ENCODE measurements around the gene RSPH10B.
"Not testable (repeated sequence)": the region's sequence is repeated elsewhere in the genome, so short reads cannot be mapped to it uniquely, and the experiment has no call there.

The RSPH10B gene
- total RNA-seq = 0 to 0.39 (median 0.10) reads per million in 9 experiments

DNA sequence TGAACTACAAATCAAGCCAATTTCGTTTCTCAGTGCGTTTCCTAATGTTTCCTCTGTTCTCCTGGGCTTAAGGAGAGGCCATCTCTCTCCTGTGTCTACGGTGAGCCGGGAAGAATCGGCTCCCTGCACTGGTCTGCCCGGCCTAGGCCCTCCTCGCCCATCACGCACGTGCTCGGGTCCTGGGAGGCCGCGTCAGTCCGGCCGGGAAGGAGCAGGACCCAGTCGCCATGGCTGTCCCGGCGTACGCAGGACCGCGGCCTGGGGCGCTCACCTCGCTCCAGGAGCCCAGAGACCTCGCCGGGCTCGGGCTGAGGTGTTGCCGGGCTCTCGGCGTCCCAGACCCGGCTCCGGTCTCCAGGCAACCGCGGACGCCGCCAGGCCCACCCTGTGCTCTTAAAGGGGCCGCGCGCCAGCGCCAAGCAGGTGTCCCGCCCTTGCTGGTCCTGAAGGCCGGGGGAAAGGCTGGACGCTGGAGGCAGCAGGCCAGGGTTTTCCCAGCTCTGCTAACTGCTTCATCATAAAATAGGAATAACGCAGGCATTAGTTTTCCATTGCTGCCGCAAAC, at the start of gene RSPH10B:
TSS of gene RSPH10B (minus strand) at position 343 of the 565 bp plus-strand sequence. CDS start 3,573 bp downstream, outside the sequence.
- not testable (repeated sequence) for H3K4me1 Mint-ChIP-seq (ENCODE audit: low read depth in 2 of 2); ATAC-seq (replicated peaks); H3K9me3 Mint-ChIP-seq; H3K4me3 Mint-ChIP-seq; DNase-seq; H3K27ac Mint-ChIP-seq; H3K36me3 Mint-ChIP-seq (ENCODE audit: insufficient read depth); H3K27me3 Mint-ChIP-seq

- ATAC-seq (replicated peaks) (no peak), DNase-seq (no peak)
- Mint-ChIP-seq H3K27me3 (no peaks in the 10 kb centered on the region), H3K36me3 (ENCODE audit: insufficient read depth) (peaks cover 54% of the 10 kb centered on the region), H3K4me1 (ENCODE audit: low read depth in 2 of 2) (peaks cover 5% of the 10 kb centered on the region in 2 donors), H3K4me3 (no peak overlapping the region), H3K9me3 (no peaks in the 10 kb centered on the region), H3K27ac (no peak overlapping the region)
Observed at GRCh38 chr7:6016653-6016966, 46.1 kb upstream of the RSPH10B start.

GRCh38 chr7:6015917-6016652, 45.6 kb upstream of the RSPH10B start:
- no peak for ATAC-seq (replicated peaks)
- Mint-ChIP-seq H3K9me3 (no peaks in the 10 kb centered on the region), H3K27me3 (no peaks in the 10 kb centered on the region), H3K4me3 (no peak overlapping the region), H3K4me1 (ENCODE audit: low read depth in 2 of 2) (peaks cover 5 to 6% of the 10 kb centered on the region in 2 donors), H3K27ac (no peak overlapping the region), H3K36me3 (ENCODE audit: insufficient read depth) (peaks cover 51% of the 10 kb centered on the region)
- no peak for DNase-seq

- H3K27ac Mint-ChIP-seq = peak overlapping the region in 1 of 2 donors; percentile 77
- no peaks in the 10 kb centered on the region for H3K27me3 Mint-ChIP-seq
- peaks cover 11 to 17% of the 10 kb centered on the region in 2 donors for H3K4me1 Mint-ChIP-seq (ENCODE audit: low read depth in 2 of 2)
- DNase-seq (no peak), ATAC-seq (replicated peaks) (no peak)
- H3K36me3 Mint-ChIP-seq (ENCODE audit: insufficient read depth) = peaks cover 26% of the 10 kb centered on the region
- H3K4me3 Mint-ChIP-seq = no peak overlapping the region
- H3K9me3 Mint-ChIP-seq = no peaks in the 10 kb centered on the region
Observed at GRCh38 chr7:6012355-6013104, 42.0 kb upstream of the RSPH10B start.

GRCh38 chr7:6011541-6011940, 41.1 kb upstream of the RSPH10B start:
- no peaks in the 10 kb centered on the region for H3K27me3 Mint-ChIP-seq
- peaks cover 14 to 24% of the 10 kb centered on the region in 2 donors for H3K4me1 Mint-ChIP-seq (ENCODE audit: low read depth in 2 of 2)
- H3K9me3 Mint-ChIP-seq = no peaks in the 10 kb centered on the region
- H3K36me3 Mint-ChIP-seq (ENCODE audit: insufficient read depth) = peaks cover 20% of the 10 kb centered on the region
- no peak overlapping the region for H3K4me3 Mint-ChIP-seq
- DNase-seq = no peak
- ATAC-seq (replicated peaks) = no peak
- H3K27ac Mint-ChIP-seq = no peak overlapping the region

- peak overlapping the region; percentile 31 to 93 for H3K27ac Mint-ChIP-seq
- not testable (repeated sequence) for DNase-seq; ATAC-seq (replicated peaks); H3K9me3 Mint-ChIP-seq; H3K27me3 Mint-ChIP-seq
- peaks cover 14 to 24% of the 10 kb centered on the region in 2 donors for H3K4me1 Mint-ChIP-seq (ENCODE audit: low read depth in 2 of 2)
- peaks cover 16% of the 10 kb centered on the region for H3K36me3 Mint-ChIP-seq (ENCODE audit: insufficient read depth)
- peak overlapping the region; percentile 83 to 88 for H3K4me3 Mint-ChIP-seq
Observed at GRCh38 chr7:6010370-6010769, 39.9 kb upstream of the RSPH10B start.

DNA sequence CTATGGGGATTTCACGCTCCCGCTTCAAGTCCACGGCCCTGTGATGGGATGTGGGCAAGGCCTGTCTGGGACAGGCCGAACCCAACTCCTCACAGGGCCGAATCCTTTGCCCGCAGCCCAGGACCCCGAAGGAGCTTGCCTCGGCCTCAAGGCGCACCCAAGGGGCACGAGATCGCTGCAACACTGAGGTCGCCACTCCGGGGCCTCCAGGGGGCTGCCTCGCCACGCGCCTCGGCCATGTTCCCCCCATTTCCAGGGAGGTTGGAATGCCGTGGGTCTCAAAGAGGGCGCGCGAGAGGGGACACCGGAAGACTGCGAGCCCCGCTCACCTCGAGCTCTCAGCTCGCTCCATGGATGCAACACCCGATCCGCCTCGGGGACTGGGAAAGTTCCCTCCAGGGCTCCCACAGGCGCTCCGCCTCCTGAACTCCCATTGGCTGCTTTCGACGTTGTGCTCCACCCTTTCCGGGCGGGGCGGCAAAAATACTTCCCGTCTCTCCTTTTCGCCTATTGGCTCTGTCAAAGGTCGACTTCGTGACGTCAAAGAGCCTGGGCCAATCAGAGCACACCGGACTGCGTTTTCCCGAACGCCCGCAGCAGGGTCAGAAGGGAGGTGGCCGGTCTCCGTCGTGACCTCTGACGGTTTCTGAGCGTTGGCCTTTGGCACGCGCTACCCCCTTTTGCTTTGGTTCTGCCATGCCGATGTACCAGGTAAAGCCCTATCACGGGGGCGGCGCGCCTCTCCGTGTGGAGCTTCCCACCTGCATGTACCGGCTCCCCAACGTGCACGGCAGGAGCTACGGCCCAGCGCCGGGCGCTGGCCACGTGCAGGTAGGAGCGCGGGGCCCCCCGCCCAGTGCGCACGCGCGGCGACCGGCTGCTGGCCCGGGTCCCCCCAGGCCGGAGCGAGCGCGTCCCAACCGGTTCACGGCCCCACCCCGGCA, 38.5 kb upstream of the RSPH10B start, which contains the start of the genes AIMP2 and PMS2:
TSS of gene AIMP2 (plus strand) at position 605 of the 944 bp plus-strand sequence. CDS start at position 697, 92 bp downstream.
TSS of gene PMS2 (minus strand) at position 382 of the 944 bp plus-strand sequence. CDS start at position 352, 30 bp downstream.
- no peaks in the 10 kb centered on the region for H3K9me3 Mint-ChIP-seq
- H3K27me3 Mint-ChIP-seq = no peaks in the 10 kb centered on the region
- peaks cover 14 to 24% of the 10 kb centered on the region in 2 donors for H3K4me1 Mint-ChIP-seq (ENCODE audit: low read depth in 2 of 2)
- peaks cover 11% of the 10 kb centered on the region for H3K36me3 Mint-ChIP-seq (ENCODE audit: insufficient read depth)
- peak within 1 kb of the TSS; percentile 87 to 93 for H3K27ac Mint-ChIP-seq
- DNase-seq = peak; percentile 94 to 96 (median 95)
- H3K4me3 Mint-ChIP-seq = peak within 1 kb of the TSS; percentile 83 to 88
- ATAC-seq (replicated peaks) = peak; percentile 87

DNA sequence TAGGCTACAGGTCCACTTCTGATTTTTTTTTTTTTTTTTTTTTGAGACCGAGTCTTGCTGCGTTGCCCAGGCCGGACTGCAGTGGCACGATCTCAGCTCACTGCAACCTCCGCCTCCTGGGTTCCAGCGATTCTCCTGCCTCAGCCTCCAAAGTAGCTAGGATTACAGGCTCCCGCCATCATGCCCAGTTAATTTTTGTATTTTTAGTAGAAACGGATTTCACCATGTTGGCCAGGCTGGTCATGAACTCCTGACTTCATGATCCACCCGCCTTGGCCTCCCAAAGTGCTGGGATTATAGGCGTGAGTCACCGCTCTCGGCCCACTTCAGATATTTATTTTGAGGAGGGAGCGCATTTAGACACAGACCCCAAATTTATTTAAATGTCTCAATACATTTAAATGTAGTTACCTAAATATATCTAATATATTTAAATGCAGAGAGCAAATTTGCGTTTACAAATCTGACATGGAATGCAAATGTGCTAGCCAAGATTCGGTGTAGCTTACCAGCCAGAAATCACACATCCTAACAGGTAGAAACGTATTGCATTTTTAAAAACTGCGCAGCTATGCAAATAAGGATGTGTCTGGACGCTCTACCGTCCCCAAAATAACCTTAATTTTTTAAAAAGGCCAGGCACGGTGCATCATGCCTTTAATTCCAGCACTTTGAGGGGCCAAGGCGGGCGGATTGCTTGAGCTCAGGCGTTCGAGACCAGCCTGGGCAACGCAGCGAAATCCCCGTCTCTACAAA, 37.5 kb upstream of the RSPH10B start:
- Mint-ChIP-seq H3K27ac (peak overlapping the region in 1 of 2 donors; percentile 18), H3K4me1 (ENCODE audit: low read depth in 2 of 2) (peaks cover 14 to 24% of the 10 kb centered on the region in 2 donors), H3K36me3 (ENCODE audit: insufficient read depth) (peaks cover 17% of the 10 kb centered on the region), H3K4me3 (peak overlapping the region; percentile 83 to 88)
- ATAC-seq (replicated peaks); DNase-seq; H3K27me3 Mint-ChIP-seq; H3K9me3 Mint-ChIP-seq: not testable (repeated sequence)

- no peaks in the 10 kb centered on the region for H3K27me3 Mint-ChIP-seq
- H3K36me3 Mint-ChIP-seq (ENCODE audit: insufficient read depth) = peaks cover 21% of the 10 kb centered on the region
Observed at GRCh38 chr7:6007386-6007785, 36.9 kb upstream of the RSPH10B start.

DNA sequence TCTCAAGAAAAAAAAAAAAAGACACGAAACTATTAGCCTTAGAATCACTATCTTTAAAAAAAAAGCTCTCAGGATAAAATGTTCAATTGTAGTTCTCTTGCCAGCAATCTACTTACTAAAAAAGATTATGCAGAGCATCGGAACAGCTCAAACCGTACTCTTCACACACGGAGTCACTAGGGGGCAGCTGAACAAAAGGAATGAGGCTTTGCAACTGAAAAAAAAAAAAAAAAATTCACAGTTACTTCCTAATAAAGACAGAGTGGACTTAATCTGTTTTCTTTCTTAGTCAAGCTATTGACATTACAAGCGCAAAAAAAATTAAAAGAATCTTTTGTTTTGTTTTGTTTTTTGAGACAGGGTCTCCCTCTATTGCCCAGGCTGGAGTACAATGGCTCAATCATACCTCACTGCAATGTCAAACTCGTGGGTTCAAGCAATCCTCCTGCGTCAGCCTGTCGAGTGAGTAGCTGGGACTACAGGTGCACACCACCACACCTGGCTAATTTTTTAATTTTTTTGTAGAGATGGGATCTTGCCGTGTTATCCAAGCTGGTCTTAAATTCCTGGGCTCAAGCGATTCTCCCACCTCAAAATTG, 26.8 kb upstream of the RSPH10B start:
- no peaks in the 10 kb centered on the region for H3K27me3 Mint-ChIP-seq
- no peak overlapping the region for H3K4me3 Mint-ChIP-seq
- no peaks in the 10 kb centered on the region for H3K9me3 Mint-ChIP-seq
- ATAC-seq (replicated peaks) (peak; percentile 68), DNase-seq (peak; percentile 38 to 53 (median 51))
- H3K36me3 Mint-ChIP-seq (ENCODE audit: insufficient read depth) = peaks cover 86% of the 10 kb centered on the region
- H3K4me1 Mint-ChIP-seq (ENCODE audit: low read depth in 2 of 2) = no peaks in the 10 kb centered on the region
- H3K27ac Mint-ChIP-seq = no peak overlapping the region

More at GRCh38 chr7:6007386-6007785, 36.9 kb upstream of the RSPH10B start:
- Mint-ChIP-seq H3K27ac (peak overlapping the region in 1 of 2 donors; percentile 18), H3K4me3 (peak overlapping the region; percentile 47), H3K4me1 (ENCODE audit: low read depth in 2 of 2) (peaks cover 9 to 18% of the 10 kb centered on the region in 2 donors), H3K9me3 (no peaks in the 10 kb centered on the region)
- ATAC-seq (replicated peaks) (no peak), DNase-seq (no peak)

DNA sequence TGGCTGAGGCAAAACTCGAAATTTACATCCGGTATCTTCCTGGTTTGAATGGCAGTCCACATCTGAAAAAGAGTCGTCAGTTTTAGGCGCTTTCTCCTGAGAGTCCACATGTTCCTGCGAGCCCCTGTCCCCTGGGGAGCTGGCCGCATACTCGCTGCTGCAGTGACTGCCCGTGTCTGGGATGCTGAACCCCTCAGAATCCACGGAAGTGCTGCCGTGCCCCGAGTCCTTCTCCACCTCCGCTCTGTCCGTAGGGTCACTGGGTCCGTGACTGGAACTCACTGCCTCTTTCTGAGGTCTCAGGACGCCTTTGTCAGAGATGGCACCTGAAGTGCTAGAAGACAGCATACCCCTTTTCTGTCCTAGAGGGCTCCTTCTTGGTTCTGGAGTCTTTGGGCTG, 16.6 kb upstream of the RSPH10B start:
- not testable (repeated sequence) for H3K4me3 Mint-ChIP-seq; ATAC-seq (replicated peaks); H3K27me3 Mint-ChIP-seq; H3K9me3 Mint-ChIP-seq; DNase-seq; H3K4me1 Mint-ChIP-seq (ENCODE audit: low read depth in 2 of 2); H3K27ac Mint-ChIP-seq
- peaks cover 60% of the 10 kb centered on the region for H3K36me3 Mint-ChIP-seq (ENCODE audit: insufficient read depth)

All from effector memory CD8-positive, alpha-beta T cell (primary cell).